Gastroesophageal sphincter (tissue), 3 donors: ENCODE measurements around the gene ATP9B.

Source experiments
- POLR2A ChIP-seq, 2 donors: fragments of 450-650 bp; IDR thresholded peaks; one replicate each; pipeline ENCODE4 v1.6.1; 2017; ENCODE audit warnings: antibody characterized with exemption in 2 of 2, mild to moderate bottlenecking in 2 of 2, moderate library complexity in 1 of 2
- TF ChIP-seq, protein P1 (sequence below), 4 experiments: fragments of 200-600 bp in 2 of 4; fragments of 450-650 bp in 2 of 4; sonication (generic) in 1 of 4; IDR thresholded peaks; one replicate each; pipeline ENCODE4 v1.5.1; 2017 to 2019; ENCODE audit warnings: antibody characterized with exemption in 4 of 4, mild to moderate bottlenecking in 2 of 4, moderate library complexity in 2 of 4

GRCh38 chr18:79368681-79369080, 299.5 kb downstream of the ATP9B start:
- TF ChIP-seq, protein P1, sequence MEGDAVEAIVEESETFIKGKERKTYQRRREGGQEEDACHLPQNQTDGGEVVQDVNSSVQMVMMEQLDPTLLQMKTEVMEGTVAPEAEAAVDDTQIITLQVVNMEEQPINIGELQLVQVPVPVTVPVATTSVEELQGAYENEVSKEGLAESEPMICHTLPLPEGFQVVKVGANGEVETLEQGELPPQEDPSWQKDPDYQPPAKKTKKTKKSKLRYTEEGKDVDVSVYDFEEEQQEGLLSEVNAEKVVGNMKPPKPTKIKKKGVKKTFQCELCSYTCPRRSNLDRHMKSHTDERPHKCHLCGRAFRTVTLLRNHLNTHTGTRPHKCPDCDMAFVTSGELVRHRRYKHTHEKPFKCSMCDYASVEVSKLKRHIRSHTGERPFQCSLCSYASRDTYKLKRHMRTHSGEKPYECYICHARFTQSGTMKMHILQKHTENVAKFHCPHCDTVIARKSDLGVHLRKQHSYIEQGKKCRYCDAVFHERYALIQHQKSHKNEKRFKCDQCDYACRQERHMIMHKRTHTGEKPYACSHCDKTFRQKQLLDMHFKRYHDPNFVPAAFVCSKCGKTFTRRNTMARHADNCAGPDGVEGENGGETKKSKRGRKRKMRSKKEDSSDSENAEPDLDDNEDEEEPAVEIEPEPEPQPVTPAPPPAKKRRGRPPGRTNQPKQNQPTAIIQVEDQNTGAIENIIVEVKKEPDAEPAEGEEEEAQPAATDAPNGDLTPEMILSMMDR (IDR thresholded peaks at IDR 0.05), result no peak
- TF ChIP-seq POLR2A (IDR thresholded peaks at IDR 0.05), result no peak
